ENCODE results near the gene RPS6KA2. TPM values are rescaled to one million over a fixed set of nuclear protein-coding genes. Genes with fewer than 3 reads are reported as not detected.

Gene RPS6KA2
- total RNA-seq, 3 donors from 2014 or later (not counting 1 experiment from before 2014, with no cell fraction given), result 2.8 to 4.5 (median 2.9) TPM

DNA sequence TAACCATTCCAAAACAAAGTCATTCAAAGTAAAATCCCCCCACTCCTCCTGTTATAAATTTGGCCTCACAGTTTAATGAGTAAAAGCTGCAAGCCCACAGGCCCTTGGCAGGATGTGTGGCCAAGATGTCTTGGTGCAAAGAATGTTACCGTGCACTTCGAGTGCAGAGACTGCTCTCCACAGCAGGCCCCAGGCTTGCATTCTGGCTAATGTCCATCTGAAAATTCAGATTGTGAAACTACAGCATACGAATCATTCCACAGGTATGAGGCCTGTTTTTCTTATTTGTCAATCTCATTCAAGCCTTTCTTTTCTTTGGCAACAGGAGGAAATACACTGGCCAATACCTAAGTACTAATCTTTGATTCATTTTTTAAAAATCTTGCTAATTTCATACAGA lies 7.1 kb downstream of the RPS6KA2 start:
- ATAC-seq (no peak), DNase-seq (no peak)
- H3K27ac ChIP-seq (ENCODE audit: low read length), result no peak overlapping the region
- no peak overlapping the region for H3K4me3 ChIP-seq (ENCODE audit: low read length)
- intact Hi-C loops (cut with micrococcal nuclease), result loop anchor here (10.0 kb wide), 1 partner anchor 385 kb away; no protein-coding TSS in a partner anchor
- H3K4me1 ChIP-seq (ENCODE audit: control insufficient read depth, insufficient read depth, low read length), result no peaks in the 10 kb centered on the region
- no peaks in the 10 kb centered on the region for H3K36me3 ChIP-seq (ENCODE audit: control insufficient read depth, insufficient read depth, low read length)
- Mint-ChIP-seq H3K4me3 (no peak overlapping the region), H3K9me3 (no peaks in the 10 kb centered on the region), H3K36me3 (no peaks in the 10 kb centered on the region), H3K27me3 (ENCODE audit: low read depth in 2 of 2) (peaks cover 20 to 28% of the 10 kb centered on the region in 2 donors), H3K27ac (no peak overlapping the region), H3K4me1 (no peaks in the 10 kb centered on the region)
- 83% methylated on average over 3 of the region's 3 CpGs for WGBS (ENCODE audit: insufficient coverage)
- H3K9me3 ChIP-seq (ENCODE audit: control insufficient read depth, insufficient read depth, low read length), result no peaks in the 10 kb centered on the region
- TF ChIP-seq, protein P1, sequence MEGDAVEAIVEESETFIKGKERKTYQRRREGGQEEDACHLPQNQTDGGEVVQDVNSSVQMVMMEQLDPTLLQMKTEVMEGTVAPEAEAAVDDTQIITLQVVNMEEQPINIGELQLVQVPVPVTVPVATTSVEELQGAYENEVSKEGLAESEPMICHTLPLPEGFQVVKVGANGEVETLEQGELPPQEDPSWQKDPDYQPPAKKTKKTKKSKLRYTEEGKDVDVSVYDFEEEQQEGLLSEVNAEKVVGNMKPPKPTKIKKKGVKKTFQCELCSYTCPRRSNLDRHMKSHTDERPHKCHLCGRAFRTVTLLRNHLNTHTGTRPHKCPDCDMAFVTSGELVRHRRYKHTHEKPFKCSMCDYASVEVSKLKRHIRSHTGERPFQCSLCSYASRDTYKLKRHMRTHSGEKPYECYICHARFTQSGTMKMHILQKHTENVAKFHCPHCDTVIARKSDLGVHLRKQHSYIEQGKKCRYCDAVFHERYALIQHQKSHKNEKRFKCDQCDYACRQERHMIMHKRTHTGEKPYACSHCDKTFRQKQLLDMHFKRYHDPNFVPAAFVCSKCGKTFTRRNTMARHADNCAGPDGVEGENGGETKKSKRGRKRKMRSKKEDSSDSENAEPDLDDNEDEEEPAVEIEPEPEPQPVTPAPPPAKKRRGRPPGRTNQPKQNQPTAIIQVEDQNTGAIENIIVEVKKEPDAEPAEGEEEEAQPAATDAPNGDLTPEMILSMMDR (IDR thresholded peaks at IDR 0.05), result no peak
- H3K27me3 ChIP-seq (ENCODE audit: control insufficient read depth, insufficient read depth, low read length), result peaks cover 3% of the 10 kb centered on the region

DNA sequence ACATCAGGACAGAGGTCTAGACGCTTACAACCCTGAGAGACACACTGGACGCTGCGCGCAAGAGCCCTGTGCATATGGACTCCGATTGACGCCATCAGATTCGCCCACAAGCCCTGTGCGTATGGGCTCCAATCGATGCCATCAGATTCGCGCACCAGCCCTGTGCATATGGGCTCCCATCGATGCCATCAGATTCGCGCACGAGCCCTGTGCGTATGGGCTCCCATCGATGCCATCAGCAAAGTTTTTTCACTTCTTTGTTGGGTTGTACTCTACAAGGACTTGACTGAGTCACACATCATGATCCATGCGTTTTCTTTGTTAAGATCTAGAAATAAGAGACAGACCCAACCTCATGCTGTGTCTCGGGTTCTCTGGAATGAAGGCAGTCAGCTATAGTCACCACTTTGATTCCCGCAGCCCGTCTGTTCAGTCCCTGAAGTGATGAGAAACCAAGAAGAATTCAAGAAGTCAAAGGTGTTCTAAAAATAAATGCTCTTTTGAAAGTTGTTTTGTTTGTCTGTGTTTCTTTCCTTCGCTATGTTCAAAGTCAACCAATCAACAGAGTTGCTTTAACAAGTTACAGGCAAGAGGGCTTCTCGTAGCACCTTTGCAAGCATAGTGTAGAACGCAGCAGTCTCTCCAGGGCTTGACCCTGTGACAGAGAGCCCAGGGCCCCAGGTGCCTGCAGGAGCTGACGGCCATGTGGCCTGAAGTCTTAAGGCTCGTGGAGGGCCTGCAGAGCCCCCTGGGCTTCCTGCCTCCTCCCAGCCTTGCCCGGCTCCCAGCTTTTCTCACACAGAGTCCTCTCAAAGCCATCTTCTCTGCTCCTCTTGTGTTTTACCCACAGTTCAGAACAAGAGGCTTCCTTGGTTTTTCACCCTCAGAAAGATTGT lies 7.9 kb downstream of the RPS6KA2 start:
- Mint-ChIP-seq H3K36me3 (no peaks in the 10 kb centered on the region), H3K27ac (no peak overlapping the region), H3K9me3 (no peaks in the 10 kb centered on the region), H3K4me3 (no peak overlapping the region), H3K4me1 (no peaks in the 10 kb centered on the region), H3K27me3 (ENCODE audit: low read depth in 2 of 2) (peaks cover 20 to 28% of the 10 kb centered on the region in 2 donors)
- Histone ChIP-seq H3K4me1 (ENCODE audit: control insufficient read depth, insufficient read depth, low read length) (no peaks in the 10 kb centered on the region), H3K9me3 (ENCODE audit: control insufficient read depth, insufficient read depth, low read length) (no peaks in the 10 kb centered on the region), H3K36me3 (ENCODE audit: control insufficient read depth, insufficient read depth, low read length) (no peaks in the 10 kb centered on the region), H3K4me3 (ENCODE audit: low read length) (no peak overlapping the region), H3K27me3 (ENCODE audit: control insufficient read depth, insufficient read depth, low read length) (peaks cover 3% of the 10 kb centered on the region), H3K27ac (ENCODE audit: low read length) (no peak overlapping the region)
- TF ChIP-seq, protein P1 (IDR thresholded peaks at IDR 0.05), result no peak
- WGBS (ENCODE audit: insufficient coverage), result 93% methylated on average over 27 of the region's 27 CpGs
- DNase-seq (no peak), ATAC-seq (no peak)
- intact Hi-C loops (cut with micrococcal nuclease), result no loop called here

DNA sequence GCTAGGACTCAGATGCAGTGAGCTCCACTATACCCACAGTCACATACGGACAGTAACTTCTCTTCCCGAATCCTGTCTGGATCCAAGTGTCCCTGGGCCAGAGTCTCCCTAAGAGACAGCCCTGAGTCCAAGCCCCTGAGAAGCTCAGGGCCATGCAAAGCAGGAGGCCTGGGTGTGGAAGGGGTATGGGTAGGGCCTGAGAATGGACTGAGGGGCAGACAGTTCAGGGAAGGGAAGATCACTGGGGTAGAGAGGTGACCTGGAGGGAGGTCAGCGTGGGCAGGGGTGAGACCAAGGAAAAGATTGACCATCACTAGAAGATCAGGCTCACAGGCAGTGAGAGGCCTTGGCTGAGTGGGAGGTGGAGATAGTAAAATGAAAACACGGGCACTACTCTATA lies 8.8 kb downstream of the RPS6KA2 start:
- no peaks in the 10 kb centered on the region for H3K36me3 Mint-ChIP-seq
- no peak for DNase-seq
- no peak overlapping the region for H3K27ac ChIP-seq (ENCODE audit: low read length)
- TF ChIP-seq, protein P1 (IDR thresholded peaks at IDR 0.05), result no peak
- H3K36me3 ChIP-seq (ENCODE audit: control insufficient read depth, insufficient read depth, low read length), result no peaks in the 10 kb centered on the region
- ATAC-seq, result no peak
- no peak overlapping the region for H3K4me3 ChIP-seq (ENCODE audit: low read length)
- H3K27ac Mint-ChIP-seq, result no peak overlapping the region
- H3K27me3 Mint-ChIP-seq (ENCODE audit: low read depth in 2 of 2), result peaks cover 17 to 25% of the 10 kb centered on the region in 2 donors
- H3K4me1 Mint-ChIP-seq, result no peaks in the 10 kb centered on the region
- 87% methylated on average over 4 of the region's 4 CpGs for WGBS (ENCODE audit: insufficient coverage)
- no peaks in the 10 kb centered on the region for H3K9me3 ChIP-seq (ENCODE audit: control insufficient read depth, insufficient read depth, low read length)
- H3K9me3 Mint-ChIP-seq, result no peaks in the 10 kb centered on the region
- no peak overlapping the region for H3K4me3 Mint-ChIP-seq
- no peaks in the 10 kb centered on the region for H3K4me1 ChIP-seq (ENCODE audit: control insufficient read depth, insufficient read depth, low read length)
- H3K27me3 ChIP-seq (ENCODE audit: control insufficient read depth, insufficient read depth, low read length), result no peaks in the 10 kb centered on the region
- intact Hi-C loops (cut with micrococcal nuclease), result no loop called here

Data from natural killer cell (primary cell).